Glutamatergic neuron (in vitro differentiated cells): ENCODE results near the gene BMF. TPM values are rescaled to one million over a fixed set of nuclear protein-coding genes. Genes with fewer than 3 reads are reported as not detected.

Experiments used
- DNase-seq: peaks from one replicate; pipeline ENCODE4 v3.0.0; 2022
- H3K27ac Mint-ChIP-seq: one replicate; pipeline ENCODE4 v1.8.0; 2020; ENCODE audit warnings: mild to moderate bottlenecking, mixed read lengths, inconsistent platforms; ENCODE audit not compliant: unreplicated experiment
- H3K27me3 Mint-ChIP-seq: one replicate; pipeline ENCODE4 v1.8.0; 2020; ENCODE audit warnings: mild to moderate bottlenecking, moderate library complexity, mixed read lengths, inconsistent platforms; ENCODE audit not compliant: unreplicated experiment
- H3K36me3 Mint-ChIP-seq: one replicate; pipeline ENCODE4 v1.8.0; 2020; ENCODE audit warnings: mild to moderate bottlenecking, mixed read lengths, inconsistent platforms; ENCODE audit not compliant: unreplicated experiment
- H3K4me1 Mint-ChIP-seq: one replicate; pipeline ENCODE4 v1.8.0; 2020; ENCODE audit warnings: mild to moderate bottlenecking, low read depth, mixed read lengths, inconsistent platforms; ENCODE audit not compliant: unreplicated experiment
- H3K4me3 Mint-ChIP-seq: one replicate; pipeline ENCODE4 v1.8.0; 2020; ENCODE audit warnings: mild to moderate bottlenecking, mixed read lengths, inconsistent platforms; ENCODE audit not compliant: unreplicated experiment
- H3K9me3 Mint-ChIP-seq: one replicate; pipeline ENCODE4 v1.8.0; 2020; ENCODE audit warnings: mild to moderate bottlenecking, moderate library complexity, mixed read lengths, inconsistent platforms; ENCODE audit not compliant: unreplicated experiment
- total RNA-seq: library from RNA; stranded (reverse); fragmentation: NEBNext Ultra II Directional; extraction: Animal tissue kit (Norgen Biotek cat#: 25700); gene quantifications from one replicate; pipeline ENCODE4 v1.2.1, GENCODE V29; 2021; ENCODE audit not compliant: unreplicated experiment
- TF ChIP-seq, protein P1 (sequence below): fragments of 200-600 bp; sonication (generic); IDR thresholded peaks from one replicate; pipeline ENCODE4 v1.5.0; 2021; ENCODE audit not compliant: partially characterized antibody, unreplicated experiment

BMF gene
- total RNA-seq, 1 donor from 2014 or later = 11.3 TPM

DNA sequence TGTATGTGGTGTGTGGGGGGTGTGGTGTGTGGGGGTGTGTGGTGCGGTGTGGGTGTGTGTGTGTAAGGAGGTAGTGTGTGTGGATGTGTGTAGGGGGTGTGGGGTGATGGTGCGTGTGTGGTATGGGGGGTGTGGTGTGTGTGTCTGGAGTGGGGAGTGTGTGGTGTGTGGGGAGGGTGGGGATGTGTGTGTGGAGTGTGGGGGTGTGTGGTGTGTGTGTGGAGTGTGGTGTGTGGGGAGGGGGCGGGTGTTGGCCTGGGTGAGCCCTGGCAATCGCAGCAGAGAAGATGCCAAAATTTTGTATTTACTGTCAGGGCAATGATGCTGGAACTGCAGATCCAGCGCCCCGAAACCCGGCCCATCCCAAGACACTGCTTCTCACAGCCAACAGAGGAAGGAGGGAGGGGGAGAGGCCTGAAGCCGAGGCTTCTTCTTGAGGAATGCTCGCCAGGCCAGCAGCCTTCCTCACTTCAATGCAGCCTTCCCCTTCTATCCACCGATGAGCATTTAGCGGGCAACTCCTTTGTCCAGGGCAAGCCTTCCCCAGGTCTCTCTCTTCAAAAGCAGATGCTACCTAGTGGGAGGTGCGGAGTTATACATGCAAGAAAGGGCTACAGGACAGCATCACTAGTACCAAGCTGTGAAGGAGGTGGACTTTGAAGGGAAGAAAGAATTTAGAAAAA, 57.8 kb downstream of the BMF start:
- DNase-seq = no peak
- H3K27me3 Mint-ChIP-seq = no peaks in the 10 kb centered on the region
- no peak overlapping the region for H3K27ac Mint-ChIP-seq
- no peaks in the 10 kb centered on the region for H3K4me1 Mint-ChIP-seq
- TF ChIP-seq, protein P1, sequence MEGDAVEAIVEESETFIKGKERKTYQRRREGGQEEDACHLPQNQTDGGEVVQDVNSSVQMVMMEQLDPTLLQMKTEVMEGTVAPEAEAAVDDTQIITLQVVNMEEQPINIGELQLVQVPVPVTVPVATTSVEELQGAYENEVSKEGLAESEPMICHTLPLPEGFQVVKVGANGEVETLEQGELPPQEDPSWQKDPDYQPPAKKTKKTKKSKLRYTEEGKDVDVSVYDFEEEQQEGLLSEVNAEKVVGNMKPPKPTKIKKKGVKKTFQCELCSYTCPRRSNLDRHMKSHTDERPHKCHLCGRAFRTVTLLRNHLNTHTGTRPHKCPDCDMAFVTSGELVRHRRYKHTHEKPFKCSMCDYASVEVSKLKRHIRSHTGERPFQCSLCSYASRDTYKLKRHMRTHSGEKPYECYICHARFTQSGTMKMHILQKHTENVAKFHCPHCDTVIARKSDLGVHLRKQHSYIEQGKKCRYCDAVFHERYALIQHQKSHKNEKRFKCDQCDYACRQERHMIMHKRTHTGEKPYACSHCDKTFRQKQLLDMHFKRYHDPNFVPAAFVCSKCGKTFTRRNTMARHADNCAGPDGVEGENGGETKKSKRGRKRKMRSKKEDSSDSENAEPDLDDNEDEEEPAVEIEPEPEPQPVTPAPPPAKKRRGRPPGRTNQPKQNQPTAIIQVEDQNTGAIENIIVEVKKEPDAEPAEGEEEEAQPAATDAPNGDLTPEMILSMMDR = no peak
- no peaks in the 10 kb centered on the region for H3K9me3 Mint-ChIP-seq
- H3K36me3 Mint-ChIP-seq = peaks cover 5% of the 10 kb centered on the region
- H3K4me3 Mint-ChIP-seq = no peak overlapping the region

DNA sequence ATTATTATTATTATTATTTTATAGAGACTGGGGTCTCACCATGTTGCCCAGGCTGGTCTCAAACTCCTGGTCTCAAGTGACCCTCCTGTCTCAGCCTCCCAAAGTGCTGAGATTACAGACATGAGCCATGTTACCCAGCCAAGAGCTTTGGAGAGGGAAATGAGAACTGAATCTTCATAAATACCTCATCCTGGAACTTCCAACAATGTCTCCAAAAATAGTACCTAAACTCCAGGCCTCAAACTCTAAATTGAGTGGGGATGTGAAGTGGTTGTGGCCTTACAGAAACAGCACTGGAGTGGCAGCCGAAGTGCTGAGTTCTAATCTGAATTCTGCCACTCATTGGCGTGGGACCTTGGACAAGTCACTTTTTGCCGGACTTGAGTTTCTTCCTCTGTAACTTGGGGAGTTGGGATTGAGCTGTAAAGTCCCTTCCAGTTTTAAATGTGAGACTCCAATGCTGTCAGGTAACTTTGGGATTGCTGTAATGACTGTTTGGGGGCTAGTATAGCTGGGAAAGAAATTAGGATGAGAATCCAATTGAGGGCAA, 59.7 kb downstream of the BMF start:
- H3K4me1 Mint-ChIP-seq = peaks cover 5% of the 10 kb centered on the region
- no peak overlapping the region for H3K4me3 Mint-ChIP-seq
- TF ChIP-seq, protein P1 = no peak
- DNase-seq = no peak
- H3K9me3 Mint-ChIP-seq = no peaks in the 10 kb centered on the region
- peaks cover 5% of the 10 kb centered on the region for H3K36me3 Mint-ChIP-seq
- H3K27me3 Mint-ChIP-seq = peaks cover 2% of the 10 kb centered on the region
- no peak overlapping the region for H3K27ac Mint-ChIP-seq

DNA sequence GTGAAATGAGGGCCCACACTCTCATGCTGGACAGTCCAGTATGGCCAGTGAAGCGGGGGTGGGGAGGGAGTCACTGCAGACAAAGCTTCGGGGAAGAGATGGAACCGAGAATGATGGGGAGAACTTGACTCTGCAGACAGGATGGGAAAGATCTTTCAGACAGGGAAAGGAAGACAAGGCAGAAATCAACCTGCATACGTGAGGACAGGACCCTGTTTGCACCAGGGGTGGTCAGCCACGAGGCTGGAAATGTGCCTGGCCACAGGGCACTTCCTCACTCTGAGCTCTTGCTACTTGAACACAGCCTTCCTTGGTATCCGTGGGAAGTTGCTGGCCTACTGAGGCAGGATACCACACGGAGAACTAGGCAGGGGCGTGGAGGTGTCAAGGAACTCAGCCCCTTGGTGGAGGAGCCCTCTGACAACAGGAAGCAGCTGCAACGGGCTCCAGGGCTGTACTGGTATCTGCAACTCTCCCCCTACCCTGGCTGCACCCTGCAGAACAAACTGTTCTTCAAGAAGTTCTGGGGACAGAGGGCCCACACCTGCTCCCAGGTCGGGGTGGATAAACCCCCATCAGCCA, 60.4 kb downstream of the BMF start:
- H3K9me3 Mint-ChIP-seq = no peaks in the 10 kb centered on the region
- no peak overlapping the region for H3K4me3 Mint-ChIP-seq
- H3K4me1 Mint-ChIP-seq = peaks cover 5% of the 10 kb centered on the region
- TF ChIP-seq, protein P1 = no peak
- no peak overlapping the region for H3K27ac Mint-ChIP-seq
- peaks cover 2% of the 10 kb centered on the region for H3K27me3 Mint-ChIP-seq
- no peaks in the 10 kb centered on the region for H3K36me3 Mint-ChIP-seq
- DNase-seq = no peak

DNA sequence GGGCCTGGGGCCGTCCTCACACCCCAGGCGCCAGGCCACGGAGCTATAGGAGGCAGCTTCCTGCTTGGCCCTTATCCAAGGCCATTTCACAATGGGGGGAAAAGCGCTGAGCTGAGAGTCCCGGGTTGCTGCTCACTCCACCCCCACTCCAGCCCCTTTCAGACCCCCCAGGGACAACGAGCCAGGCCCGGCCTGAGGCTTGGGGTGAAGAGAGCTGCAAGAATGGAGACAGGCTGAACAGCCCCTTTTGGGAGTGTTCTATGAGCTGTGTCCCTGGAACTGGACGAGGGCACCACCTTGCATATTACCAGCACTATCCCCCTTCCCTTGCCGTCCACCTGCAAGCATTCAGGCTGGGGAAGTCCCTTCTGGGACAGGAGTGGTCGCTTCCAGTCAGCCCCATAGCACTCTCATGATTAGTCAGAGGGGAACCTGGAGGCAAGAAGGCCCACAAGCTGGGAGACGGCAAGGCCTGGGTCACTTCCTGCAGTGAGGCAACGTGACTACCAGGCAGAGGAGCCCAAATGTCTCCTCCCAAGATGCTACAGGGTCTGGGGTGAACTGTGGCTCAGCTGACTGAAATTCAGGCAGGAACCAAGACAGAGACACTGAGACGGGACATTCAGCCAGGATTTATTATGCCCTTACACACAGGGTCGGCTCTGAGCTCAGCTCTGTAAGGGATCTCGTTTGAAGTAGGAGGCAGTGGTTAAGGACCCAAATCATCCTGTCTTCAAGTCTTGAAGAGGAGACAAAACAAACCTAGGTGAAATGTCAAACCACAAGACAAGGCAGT, 61.1 kb downstream of the BMF start:
- no peak overlapping the region for H3K4me3 Mint-ChIP-seq

More for the DNA sequence above, 61.1 kb downstream of the BMF start:
- Mint-ChIP-seq H3K27me3 (peaks cover 2% of the 10 kb centered on the region), H3K27ac (no peak overlapping the region), H3K36me3 (no peaks in the 10 kb centered on the region), H3K9me3 (no peaks in the 10 kb centered on the region), H3K4me1 (peaks cover 5% of the 10 kb centered on the region)
- TF ChIP-seq, protein P1 = no peak
- no peak for DNase-seq
